HG03159 (cell line): Measurements from ENCODE around the gene MEF2A.

Experiments
- ATAC-seq: cut with Tn5 transposase; IDR thresholded peaks from one replicate; pipeline ENCODE4 v1.9.1; 2021; ENCODE audit warnings: mild to moderate bottlenecking, moderate library complexity; ENCODE audit not compliant: unreplicated experiment

The MEF2A gene

DNA sequence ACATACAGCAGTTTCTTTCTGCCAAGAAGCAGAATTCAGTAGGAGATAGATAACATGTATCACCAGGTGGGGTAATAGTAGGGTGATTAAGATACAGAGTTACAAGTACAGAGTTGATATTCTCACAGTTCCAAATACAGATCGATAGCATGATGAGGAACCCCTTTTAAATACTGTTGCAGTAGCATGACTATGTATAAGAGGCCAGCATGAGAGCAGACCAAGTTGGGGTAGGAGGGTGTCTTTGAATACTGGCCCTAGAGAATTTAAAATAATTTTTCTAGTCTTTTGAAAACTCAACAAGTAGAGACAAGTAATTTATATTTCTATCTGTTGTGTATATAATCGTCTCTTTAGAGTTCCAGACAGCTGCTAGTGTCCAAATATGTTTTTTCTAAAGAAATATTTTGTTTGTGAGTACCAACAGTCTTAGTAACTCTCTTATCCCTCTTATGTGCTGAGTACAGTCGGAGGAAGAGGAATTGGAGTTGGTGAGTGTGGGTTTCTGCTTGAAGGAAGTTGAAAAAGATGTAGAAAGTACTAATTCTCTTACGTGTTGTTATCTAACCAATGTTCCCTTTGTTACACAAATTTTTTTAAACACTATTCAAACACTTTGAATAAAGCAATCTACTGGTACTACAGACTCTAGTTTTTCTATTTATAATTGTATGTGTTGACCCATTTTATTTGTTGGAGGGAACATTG lies 137.3 kb downstream of the MEF2A start:
- ATAC-seq: no peak

DNA sequence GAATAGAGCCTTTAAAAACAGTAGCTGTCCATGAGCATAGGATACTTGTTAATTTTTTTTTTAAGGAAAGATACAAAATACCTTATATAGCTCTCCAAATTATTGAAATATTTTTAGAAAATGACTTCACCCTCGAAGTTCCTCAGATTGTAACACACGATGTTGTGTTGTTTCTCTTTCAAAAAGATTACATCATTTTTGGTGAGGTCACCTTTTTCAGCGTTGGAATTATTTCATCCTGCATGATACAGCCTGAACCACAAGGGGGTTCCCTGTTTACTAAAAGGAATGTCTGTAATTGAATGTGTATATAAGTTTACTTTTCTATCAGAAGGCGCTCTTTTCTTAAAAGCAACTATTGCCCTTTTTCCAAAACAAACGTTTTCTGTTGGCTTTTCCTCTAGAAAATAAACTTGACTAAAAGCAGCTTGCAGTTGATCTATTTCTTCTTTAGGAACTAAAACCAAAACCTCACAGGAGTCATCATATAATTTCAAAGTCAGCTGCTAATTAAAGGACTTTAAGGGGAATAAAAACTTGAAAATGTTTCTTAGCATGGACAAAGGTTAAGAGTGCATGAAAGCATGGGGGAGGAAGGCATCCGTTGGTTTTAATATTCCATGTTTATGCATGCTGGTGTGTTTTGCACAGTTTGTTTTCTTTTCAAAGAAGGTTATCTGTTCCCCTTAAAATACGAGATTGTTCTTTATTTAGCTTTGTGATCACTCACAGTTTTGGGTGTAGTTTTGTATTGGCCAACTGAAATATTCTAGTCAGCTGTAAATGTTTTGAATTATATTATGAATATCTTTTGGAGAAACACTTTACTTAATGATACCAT lies 138.0 kb downstream of the MEF2A start:
- peak; percentile 54 for ATAC-seq

DNA sequence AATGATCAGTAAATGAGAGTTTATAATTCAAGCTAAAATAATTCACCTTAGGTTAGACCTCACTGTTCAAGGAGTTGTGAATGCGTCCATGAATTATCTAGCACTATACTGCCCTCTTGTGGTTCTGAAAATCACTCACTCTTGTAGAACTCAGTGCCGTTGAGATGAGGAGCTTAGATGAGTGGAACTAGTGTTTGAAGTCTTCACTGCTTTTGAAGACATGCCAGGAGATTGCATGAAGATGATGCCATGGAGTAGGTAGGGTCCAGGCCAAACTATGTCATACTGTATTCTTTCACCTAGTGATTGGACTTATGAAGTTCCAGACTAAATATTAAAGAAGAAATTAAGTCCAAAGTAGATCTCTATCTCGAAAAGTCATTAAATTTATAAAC lies 138.7 kb downstream of the MEF2A start:
- peak; percentile 75 for ATAC-seq

DNA sequence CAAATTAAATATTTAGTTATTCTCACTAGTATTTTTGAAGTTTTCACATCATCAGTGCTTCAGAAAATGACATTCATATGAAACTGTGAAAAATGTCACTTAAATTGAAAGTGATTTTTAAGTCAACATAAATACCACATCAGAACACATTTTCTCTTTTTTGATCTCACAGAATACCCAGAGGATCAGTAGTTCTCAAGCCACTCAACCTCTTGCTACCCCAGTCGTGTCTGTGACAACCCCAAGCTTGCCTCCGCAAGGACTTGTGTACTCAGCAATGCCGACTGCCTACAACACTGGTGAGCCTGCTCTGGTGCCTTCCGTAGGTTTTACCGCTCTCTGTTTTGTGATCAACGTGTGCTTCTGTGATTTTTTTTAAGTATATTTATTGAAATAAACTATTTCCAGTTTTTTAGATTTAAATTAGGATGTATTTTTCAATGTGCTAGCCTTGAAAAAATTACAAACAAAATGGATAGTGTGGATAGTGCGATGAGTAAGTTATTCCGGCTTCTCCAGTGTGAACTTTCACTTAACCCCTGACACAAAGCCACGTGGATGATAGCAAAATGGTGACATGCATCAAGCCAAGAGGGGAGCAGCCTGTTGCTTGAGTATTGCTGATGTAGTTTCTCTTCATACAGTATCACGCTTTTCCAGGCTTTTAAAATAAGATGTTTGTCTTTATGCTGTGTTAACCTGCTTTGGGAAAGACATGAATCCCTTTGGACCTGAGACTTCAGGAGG lies 140.9 kb downstream of the MEF2A start:
- no peak for ATAC-seq

DNA sequence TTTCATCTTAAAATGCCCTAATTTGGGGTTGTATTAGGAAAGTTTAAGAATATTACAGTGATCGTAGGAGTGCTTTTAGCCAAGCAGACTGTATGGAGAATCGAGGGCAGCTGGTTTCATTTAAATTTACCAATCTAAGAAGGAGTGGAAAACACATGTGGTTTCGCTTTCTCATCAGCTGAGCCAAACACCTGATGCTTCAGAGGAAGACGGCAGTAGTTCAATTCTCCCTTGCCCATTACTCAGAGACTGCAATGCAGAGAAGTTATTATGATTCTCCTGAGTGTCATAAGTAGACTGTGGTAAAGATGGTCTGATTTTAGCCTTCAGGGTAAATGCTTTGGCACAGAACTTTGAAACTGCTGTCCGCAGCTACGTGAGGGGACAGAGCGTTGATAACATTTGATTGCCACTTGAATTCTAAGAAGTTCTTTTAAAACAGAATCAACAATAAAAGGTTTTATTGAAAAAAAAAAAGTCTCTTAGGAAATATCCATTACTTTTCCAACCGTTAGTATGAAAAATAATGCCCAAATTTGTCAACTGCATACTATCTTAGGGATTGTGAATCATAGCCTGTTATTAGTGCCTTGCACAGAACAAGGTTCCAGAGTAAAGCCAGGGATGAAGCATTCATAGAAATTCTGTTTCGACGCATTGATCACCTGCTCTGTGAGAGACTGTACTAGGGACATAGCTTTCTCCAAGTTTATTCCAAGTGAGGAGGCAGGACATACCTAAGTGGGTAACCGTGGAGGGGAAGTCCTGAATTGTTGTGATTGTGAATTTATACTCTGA lies 141.9 kb downstream of the MEF2A start:
- ATAC-seq: no peak

DNA sequence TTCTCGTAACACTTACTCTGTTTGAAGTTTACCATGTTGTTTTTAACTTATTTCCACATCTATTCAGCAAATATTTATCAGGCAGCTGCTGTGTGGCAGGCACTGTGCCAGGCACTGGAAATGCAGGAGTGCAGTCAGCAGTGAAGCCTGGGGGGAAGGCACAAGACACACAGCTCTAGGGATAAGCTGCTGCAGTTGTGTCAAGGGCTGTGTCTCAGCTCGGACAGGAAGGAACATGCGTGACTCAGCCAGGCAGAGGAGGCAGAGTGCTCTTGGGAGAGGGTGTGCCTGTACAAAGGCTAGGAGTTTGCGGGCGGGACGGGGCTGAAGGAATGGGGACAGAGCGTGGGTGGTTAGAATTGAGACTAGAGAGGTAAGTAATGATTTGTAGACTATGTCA lies 142.8 kb downstream of the MEF2A start:
- no peak for ATAC-seq

DNA sequence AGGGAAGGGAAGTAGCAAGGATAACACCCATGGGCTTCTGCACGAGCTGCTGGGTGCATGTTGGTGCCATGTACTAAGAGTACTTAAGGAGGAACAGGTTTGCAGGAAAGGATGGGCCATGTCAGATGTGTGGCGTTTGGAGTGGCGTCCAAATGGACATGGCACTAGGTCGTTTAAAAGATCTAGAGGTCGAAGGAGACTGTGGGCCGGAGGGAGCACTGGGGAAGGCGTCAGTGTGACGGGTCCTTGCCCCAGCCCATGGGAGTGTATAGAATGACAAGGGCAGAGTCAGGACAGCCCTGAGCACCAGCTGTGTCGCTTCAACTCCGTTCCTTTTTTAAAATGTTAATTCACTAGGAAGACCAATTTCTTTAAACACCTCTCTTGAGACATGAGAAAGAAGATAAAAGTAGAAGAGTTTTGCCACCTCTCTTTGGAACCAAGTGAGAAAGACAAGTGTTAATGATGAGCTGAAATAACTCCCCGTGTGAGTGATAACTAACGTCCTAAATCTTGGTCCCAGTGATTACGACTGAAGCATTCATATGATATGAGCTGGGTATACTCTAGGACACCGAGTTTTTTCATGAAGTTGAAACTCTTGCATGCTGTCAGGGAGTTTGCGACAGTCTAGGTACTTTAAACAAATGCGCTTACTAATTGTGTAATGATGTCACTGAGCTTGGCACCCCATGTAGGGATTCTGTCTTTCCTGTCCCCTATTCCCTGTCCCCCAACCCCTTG lies 143.6 kb downstream of the MEF2A start:
- ATAC-seq: no peak

DNA sequence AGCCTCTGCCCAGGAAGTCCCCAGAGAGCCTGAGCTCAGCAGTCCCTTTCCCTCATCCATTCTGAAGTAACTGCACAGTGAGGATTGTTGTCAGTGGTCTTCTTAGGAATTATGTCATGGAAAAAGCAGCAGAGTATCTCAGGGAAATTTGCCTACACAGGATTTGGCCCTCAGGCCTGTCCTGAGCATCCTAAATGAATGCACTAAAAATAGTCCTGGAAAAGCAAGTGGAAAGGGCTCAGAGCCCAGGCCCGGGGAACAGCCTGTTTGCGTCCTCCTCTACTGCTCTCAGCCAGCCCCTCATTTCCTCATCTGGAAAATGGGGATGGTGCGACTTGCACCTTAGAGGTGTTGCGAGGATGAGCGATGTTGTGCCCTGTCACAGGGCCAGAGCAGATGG lies 145.8 kb downstream of the MEF2A start:
- no peak for ATAC-seq

DNA sequence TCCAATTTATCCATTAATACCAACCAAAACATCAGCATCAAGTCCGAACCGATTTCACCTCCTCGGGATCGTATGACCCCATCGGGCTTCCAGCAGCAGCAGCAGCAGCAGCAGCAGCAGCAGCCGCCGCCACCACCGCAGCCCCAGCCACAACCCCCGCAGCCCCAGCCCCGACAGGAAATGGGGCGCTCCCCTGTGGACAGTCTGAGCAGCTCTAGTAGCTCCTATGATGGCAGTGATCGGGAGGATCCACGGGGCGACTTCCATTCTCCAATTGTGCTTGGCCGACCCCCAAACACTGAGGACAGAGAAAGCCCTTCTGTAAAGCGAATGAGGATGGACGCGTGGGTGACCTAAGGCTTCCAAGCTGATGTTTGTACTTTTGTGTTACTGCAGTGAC lies 146.6 kb downstream of the MEF2A start:
- ATAC-seq: no peak

DNA sequence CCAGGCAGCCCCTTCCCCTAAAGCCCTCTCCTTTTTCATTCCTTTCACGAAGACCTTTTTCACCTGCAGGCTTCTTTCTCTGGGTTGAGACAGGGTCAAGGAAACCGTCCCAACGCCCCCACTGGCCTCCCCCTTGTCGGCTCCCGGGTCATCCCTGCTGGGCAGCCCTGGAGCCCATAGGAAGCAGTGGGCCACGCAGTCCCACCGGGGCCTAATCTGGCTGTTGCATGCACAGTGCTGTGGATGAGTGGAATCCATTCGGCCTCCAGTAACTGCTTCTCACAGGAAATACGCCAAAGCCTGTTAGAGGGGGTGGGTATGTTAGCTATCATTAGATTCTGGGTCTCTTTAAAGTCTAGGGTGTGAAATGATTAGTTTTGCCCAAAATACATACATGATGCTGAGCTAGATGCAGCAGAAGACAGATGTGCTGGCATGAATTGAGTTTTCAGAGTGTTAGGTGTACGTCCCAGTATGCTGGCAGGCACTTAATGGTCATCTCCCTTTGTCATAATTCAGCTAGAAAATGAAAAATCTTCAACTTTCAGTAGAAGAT lies 150.8 kb downstream of the MEF2A start:
- no peak for ATAC-seq

DNA sequence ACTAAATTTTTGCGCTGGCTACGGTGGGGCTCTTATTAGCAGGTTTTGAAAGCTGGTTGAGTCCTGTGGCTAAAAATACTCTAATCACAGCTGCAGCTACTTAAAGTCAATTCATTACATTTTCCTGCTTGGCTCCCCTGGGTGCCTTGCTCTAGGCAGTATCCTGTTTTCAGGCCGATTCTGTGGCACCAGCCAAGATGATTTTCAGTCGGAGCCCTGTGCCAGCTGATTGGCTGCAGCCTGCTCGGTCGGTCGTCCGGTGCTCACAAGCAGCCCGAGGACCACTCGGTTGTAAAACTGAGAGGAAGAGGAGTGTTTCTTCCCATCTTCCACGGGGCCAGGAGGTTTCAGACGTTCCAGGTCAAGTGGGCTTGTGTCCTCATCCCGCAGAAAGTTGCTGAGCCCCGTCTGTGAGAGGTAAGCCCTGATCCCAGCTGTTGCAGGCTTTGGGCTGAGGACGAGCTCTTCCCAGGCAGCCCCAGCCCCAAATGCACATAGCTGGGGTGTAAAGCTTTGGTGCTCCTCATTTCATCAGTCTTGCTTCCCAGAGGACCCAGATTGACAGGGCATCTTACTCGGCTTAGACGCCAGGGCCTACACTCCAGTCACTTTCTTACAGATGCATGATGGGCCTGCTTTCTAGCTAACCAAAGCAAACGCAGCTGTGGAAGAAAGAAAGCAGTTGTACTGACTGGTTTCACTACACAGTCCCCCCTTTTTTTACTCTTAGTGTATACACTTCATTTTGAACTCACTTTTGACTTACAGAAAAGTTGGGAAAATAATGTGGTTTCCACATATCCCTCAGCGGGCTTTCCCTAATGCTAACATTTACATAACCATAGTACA lies 151.6 kb downstream of the MEF2A start:
- peak; percentile 33 for ATAC-seq

DNA sequence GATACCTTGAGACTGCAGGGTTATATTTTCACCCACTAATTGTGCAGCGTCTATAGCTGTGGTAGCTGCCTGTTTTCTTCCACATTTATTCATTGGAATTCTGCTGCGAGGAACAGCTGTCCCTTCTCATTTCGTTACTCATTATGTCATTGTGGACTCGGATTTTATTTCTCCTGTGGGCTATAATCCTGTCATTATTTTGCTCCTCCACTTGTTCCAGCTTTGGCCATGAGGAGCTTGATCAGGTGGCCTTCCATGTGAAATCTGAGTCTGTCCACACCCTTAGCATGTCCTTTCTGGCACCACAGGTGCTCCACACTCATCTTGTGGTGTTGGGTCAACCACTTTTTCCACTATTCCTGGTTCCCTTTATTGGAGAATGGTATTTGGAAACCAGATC lies 152.6 kb downstream of the MEF2A start:
- no peak for ATAC-seq

DNA sequence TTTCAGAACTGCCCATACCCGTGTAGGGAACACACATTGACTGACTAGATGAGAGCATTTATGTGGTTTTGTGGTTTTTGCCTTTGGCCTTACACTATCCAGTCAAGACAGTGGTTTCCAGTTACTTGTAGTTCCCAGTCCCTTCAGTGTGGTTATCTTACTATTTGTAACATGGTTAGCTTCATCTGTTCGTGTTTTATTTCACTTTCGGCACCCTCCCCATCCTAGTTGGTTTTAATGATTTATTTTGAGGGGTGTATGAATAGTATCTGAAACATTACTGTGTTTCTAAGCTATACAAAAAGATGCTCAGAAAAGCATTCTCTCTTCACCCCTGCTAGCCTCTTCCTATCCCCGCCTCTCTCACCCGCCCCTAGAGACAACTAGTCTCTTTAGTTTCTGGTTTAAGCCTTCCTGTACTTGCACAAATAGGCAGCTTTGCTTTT lies 153.3 kb downstream of the MEF2A start:
- peak; percentile 75 for ATAC-seq

DNA sequence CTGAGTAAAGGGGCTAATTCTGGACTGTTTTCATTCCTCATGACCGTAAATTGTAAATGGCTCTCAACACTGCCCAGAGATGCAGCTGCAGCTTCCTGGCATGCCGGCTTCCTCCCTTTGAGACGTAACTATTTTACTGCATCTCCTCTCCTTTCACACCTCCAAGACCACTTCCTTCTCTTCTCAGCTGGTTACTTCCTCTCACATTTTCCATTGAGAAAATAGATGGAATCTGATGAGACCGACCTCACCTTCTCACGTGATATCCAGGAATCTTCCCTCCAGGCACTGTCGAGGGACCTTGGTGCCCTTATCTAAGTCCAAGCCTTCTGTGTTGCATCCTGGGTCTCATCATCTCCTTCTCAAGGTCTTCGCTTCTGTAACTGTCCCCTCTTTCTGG lies 154.7 kb downstream of the MEF2A start:
- no peak for ATAC-seq

DNA sequence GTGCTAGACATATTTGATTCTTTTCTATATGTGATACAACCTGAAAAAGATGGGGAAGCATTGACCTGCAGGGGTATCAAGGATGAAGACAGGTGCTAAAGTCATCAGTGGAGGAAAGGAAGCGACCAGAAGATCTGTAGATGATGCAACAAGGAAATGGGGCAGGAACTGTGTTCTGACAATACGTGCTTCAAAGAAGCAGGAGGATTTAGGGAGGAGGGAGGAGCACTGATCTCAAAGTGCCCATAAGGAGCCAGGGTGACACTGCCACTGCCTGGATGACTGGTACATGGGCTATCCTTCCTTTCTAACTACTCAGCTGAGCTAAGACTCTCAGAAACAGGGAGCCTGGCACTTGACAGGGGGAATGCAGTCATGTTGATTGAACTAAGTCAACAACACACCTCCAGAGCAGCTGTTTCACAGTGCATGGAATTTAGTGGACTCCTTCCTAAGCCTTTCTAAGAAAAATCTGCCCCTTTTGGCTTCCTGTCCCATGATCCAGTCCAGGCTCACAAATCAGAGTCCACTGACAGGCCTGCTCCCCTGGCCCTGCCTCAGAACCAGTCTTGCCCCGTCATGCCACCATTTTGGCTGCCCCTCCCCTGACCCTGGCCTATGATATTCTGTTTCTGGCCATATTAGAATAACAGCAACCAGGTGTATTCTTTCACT lies 155.5 kb downstream of the MEF2A start:
- no peak for ATAC-seq

DNA sequence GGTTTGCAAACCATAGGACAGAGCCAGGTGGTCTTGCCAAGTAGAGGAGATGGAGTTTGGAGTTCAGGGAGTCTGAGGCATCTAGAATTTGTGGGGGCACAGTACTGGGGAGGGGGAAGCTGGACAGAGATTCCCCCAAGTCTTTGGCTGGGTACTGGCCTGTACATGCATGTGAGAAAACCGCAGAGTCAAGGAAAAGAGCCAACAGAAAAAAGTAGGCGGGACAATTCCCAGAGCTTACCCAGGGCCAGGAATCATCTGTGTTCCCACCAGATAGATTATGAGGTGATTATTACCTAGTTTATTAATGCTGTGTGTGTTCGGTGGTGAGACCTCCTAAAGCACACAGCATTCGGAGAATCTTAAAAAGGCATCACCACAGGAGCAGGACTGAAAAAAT lies 156.1 kb downstream of the MEF2A start:
- no peak for ATAC-seq

DNA sequence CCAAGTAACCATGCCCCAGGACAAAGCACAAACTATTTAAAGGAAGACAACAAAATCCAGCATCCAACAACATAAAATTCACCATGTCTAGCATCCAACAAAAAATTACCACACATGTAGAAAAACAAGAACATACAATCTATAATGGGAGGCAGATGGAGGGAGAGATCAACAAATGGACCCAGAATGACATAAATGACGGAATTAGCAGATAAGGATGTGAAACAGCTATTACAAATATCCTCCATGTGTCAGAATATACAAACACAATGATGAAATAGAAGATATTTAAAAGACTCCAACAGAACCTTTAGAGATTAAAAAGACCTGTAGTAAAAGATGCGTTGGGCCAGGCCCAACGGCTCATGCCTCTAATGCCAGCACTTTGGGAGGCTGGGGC lies 156.6 kb downstream of the MEF2A start:
- no peak for ATAC-seq

DNA sequence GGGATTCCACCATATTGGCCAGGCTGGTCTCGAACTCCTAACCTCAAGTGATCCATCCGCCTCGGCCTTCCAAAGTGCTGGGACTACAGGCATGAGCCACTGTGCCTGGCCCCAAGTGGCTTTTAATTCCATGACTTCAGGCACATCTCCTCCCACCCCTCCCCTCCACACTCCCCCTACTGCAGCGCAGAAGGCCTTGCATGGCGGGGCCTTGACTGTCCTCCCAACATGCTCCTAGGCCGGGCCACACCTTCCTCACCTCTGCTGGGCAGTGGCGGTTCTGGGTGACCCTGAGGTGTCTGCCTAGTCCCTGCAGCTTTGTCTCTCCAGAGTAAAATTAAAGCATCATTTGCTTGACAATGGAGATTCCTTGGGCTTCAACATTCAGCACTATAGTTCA lies 160.5 kb downstream of the MEF2A start:
- ATAC-seq: no peak
